Measurements from ENCODE around the gene TMEM176B. TPM values are rescaled to one million over a fixed set of nuclear protein-coding genes. Genes with fewer than 3 reads are reported as not detected.
A peak's percentile ranks its signal among the peaks of the same experiment; 100 is the strongest.

The TMEM176B gene
- total RNA-seq, 3 donors from 2014 or later = 210 to 401 (median 338) TPM

DNA sequence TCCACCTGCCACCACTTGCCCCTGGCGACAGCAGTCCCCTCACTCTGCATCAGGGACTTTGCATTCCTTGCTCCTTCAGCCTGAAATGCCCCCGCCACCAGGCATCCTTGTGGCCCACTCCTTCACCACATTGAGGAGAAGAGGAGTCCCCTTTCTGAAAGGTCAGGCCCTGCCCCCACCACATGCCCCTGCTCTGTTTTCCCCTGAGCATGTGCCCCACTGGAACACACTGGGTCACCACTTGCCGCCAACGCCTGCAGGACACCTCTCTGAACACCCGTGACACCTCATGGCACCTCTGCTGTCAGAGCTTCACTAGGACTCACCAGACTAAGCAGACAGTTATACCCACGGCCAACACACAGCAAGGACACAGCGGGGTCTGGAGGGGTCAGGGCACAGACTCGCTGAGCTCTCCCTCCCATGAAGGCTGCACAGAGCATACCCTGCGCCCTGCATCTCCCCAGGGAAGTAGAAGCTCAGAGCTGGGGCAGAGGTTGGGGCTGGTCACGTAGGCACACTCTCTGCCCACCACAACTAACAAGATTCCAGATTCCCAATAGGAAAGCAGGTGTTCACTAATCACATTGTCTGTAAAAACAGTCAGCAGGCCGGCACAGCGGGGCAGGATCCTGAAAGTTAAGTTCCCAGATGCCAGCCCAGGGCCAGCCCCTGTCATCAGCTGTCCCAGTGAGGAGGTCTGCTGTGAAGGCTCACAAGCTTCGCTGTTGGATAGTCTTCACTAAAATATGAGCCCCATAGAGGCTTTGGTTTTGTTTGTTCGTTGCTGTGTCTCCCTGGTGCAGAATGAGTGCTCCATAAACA lies 46.3 kb upstream of the TMEM176B start:
- intact Hi-C loops (cut with DNase I, micrococcal nuclease) = no loop called here
- DNase-seq (no peak), ATAC-seq (no peak)
- H3K4me3 ChIP-seq = no peak overlapping the region
- no peaks in the 10 kb centered on the region for H3K36me3 ChIP-seq (ENCODE audit: low read depth)
- H3K9me3 ChIP-seq = no peaks in the 10 kb centered on the region
- TF ChIP-seq, protein P1, sequence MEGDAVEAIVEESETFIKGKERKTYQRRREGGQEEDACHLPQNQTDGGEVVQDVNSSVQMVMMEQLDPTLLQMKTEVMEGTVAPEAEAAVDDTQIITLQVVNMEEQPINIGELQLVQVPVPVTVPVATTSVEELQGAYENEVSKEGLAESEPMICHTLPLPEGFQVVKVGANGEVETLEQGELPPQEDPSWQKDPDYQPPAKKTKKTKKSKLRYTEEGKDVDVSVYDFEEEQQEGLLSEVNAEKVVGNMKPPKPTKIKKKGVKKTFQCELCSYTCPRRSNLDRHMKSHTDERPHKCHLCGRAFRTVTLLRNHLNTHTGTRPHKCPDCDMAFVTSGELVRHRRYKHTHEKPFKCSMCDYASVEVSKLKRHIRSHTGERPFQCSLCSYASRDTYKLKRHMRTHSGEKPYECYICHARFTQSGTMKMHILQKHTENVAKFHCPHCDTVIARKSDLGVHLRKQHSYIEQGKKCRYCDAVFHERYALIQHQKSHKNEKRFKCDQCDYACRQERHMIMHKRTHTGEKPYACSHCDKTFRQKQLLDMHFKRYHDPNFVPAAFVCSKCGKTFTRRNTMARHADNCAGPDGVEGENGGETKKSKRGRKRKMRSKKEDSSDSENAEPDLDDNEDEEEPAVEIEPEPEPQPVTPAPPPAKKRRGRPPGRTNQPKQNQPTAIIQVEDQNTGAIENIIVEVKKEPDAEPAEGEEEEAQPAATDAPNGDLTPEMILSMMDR (IDR thresholded peaks at IDR 0.05) = no peak
- no peaks in the 10 kb centered on the region for H3K4me1 ChIP-seq (ENCODE audit: low read depth)

DNA sequence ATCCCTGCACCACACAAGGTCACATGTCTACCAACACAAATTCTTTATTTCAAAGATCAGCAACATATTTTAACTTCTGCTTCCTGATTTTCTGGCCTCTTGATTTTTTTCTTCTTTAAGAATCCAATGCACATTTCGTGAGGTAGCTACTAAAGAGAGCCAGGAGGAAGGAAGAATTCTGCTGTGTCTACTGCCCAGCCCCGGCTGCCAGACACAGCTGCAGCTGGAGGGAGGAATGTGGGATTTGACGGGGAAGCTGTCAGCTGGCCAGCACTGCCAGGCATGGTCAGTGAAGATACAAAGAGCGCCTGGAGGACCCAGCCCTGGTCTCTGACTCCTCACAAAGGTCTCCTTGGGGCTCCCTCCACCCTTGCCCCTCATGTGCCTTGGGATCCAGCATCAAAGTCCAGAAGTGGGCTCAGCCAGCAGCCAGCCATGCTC lies 45.3 kb upstream of the TMEM176B start:
- Histone ChIP-seq H3K9me3 (no peaks in the 10 kb centered on the region), H3K36me3 (ENCODE audit: low read depth) (no peaks in the 10 kb centered on the region), H3K4me3 (no peak overlapping the region), H3K4me1 (ENCODE audit: low read depth) (no peaks in the 10 kb centered on the region)
- intact Hi-C loops (cut with DNase I, micrococcal nuclease) = no loop called here
- TF ChIP-seq, protein P1 (IDR thresholded peaks at IDR 0.05) = no peak
- DNase-seq (no peak), ATAC-seq (peak; percentile 61)

DNA sequence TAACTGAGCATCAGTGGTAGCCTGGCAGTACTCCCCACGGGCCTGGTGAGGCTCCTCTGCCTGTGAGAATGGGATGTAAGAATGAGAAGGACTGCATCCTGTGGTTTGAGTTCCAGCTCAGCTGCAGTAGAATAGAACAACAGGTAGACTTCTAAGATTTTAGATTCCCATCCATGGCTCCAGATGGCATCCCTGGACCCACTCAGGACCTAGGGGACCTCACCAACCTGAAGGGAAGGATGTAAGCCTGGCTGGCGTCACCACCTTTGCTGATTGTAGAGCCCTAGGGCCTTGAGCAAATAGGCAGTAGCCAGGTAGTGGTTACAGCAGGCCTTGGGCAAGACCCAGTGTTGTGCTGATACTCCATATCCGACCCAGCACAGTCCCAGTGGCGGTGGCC lies 42.6 kb upstream of the TMEM176B start:
- H3K9me3 ChIP-seq = no peaks in the 10 kb centered on the region
- no peak overlapping the region for H3K4me3 ChIP-seq
- H3K36me3 ChIP-seq (ENCODE audit: low read depth) = no peaks in the 10 kb centered on the region
- intact Hi-C loops (cut with DNase I, micrococcal nuclease) = no loop called here
- ATAC-seq (no peak), DNase-seq (no peak)
- no peaks in the 10 kb centered on the region for H3K4me1 ChIP-seq (ENCODE audit: low read depth)
- TF ChIP-seq, protein P1 (IDR thresholded peaks at IDR 0.05) = no peak

DNA sequence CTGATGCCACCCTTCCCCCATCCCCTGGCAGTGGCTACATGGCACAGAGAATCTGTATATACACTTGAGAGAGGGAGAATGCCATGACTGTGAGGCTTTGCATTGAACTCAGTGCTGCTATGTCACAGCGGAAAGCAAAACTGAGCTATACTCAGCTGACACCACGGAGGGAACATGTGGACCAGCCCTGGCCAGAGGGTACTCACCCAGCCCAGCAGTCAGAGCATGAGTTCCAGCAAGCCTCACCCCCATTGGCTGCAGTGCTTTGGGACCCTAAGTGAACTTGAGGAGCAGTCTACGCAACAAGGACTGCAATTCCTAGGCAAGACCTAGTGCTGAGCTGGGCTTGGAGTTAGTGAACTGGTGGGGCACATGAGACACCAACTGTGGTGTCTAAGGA lies 41.9 kb upstream of the TMEM176B start:
- TF ChIP-seq, protein P1 (IDR thresholded peaks at IDR 0.05) = no peak
- no peak overlapping the region for H3K4me3 ChIP-seq
- H3K9me3 ChIP-seq = no peaks in the 10 kb centered on the region
- no peaks in the 10 kb centered on the region for H3K36me3 ChIP-seq (ENCODE audit: low read depth)
- no peaks in the 10 kb centered on the region for H3K4me1 ChIP-seq (ENCODE audit: low read depth)
- intact Hi-C loops (cut with DNase I, micrococcal nuclease) = no loop called here
- DNase-seq (no peak), ATAC-seq (no peak)

DNA sequence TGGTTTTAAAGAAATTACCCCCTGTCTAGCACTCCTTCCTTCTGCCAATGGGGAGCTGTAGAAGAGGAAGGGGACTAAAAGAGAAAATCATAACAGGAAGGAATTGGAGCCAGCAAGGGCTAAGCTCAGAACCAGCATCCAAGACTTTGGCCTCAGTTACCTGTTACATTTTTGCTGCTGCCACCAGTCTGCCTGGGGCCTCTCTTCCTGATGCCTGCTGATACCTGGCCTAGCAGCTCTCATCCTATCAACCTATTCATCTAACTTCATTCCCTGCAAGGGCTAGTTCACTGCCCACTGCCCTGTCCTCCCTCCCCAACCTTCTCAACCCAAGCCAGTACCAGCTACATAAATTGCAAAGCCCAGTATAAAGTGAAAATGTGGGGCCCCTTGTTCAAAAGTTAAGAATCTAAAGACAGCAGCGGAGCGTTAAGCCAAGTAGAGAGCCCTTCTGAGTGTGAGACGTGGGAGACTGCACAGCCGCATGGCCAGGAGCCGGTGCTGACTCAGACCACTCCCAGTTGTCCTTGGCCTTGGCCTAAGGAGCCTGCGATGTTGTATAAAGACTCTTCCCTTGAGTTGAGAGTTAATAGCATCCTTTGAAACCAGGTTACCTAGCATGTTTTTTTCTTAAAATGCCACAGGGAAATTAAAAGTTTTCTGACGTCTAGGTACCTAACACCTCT lies 38.9 kb upstream of the TMEM176B start:
- TF ChIP-seq, protein P1 (IDR thresholded peaks at IDR 0.05) = no peak
- H3K4me1 ChIP-seq (ENCODE audit: low read depth) = no peaks in the 10 kb centered on the region
- H3K4me3 ChIP-seq = no peak overlapping the region
- no peak for DNase-seq
- H3K9me3 ChIP-seq = no peaks in the 10 kb centered on the region
- H3K36me3 ChIP-seq (ENCODE audit: low read depth) = no peaks in the 10 kb centered on the region
- intact Hi-C loops (cut with DNase I, micrococcal nuclease) = no loop called here
- no peak for ATAC-seq

All from mucosa of descending colon (tissue), 3 donors.